Measurements from ENCODE around the gene WNT9A. TPM values are rescaled to one million over a fixed set of nuclear protein-coding genes. Genes with fewer than 3 reads are reported as not detected.

Gene WNT9A
- total RNA-seq, 3 donors from 2014 or later: 1.1 to 2.5 (median 1.3) TPM

DNA sequence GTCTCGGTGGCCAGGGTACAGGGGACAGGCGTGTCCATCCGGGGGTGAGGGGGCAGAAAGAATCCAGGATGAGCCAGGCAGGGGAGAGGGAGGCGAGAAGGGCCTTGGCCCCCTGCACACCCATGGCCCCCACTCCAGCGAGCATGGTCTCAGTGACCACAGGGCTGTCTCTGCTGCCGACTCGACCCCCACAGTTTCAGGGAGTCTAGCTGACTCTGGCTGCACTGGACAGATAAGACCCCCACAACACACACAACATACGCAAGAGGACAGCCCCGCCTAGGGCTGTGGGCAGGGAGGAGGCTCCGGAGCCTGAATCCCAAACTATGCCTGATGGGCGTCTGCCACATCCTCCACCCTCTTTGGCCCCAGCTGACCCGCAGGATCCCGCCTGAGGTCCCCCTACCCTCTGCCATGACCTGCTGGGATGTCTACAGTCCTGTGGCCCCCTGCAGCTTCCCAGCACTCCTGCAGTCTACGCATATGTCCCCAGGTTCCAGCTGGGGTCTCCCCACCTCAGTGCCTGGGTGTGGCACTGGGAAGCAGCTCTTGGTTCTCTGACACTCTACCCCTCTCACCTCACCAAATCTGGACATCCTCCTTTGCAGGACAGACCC is 22.0 kb downstream of the WNT9A start:
- Histone ChIP-seq H3K4me3 (no peak overlapping the region), H3K36me3 (no peaks in the 10 kb centered on the region), H3K9me3 (no peaks in the 10 kb centered on the region), H3K27me3 (no peaks in the 10 kb centered on the region), H3K4me1 (no peaks in the 10 kb centered on the region), H3K27ac (no peak overlapping the region)
- intact Hi-C loops (cut with DNase I; ENCODE audit: low total_unique reads): no loop called here
- DNase-seq (ENCODE audit: low spot score in 2 of 2): no peak
- no peak for TF ChIP-seq POLR2A (IDR thresholded peaks at IDR 0.05)
- no peak for TF ChIP-seq CTCF (IDR thresholded peaks at IDR 0.05)
- TF ChIP-seq POLR2AphosphoS5 (IDR thresholded peaks at IDR 0.05): no peak

DNA sequence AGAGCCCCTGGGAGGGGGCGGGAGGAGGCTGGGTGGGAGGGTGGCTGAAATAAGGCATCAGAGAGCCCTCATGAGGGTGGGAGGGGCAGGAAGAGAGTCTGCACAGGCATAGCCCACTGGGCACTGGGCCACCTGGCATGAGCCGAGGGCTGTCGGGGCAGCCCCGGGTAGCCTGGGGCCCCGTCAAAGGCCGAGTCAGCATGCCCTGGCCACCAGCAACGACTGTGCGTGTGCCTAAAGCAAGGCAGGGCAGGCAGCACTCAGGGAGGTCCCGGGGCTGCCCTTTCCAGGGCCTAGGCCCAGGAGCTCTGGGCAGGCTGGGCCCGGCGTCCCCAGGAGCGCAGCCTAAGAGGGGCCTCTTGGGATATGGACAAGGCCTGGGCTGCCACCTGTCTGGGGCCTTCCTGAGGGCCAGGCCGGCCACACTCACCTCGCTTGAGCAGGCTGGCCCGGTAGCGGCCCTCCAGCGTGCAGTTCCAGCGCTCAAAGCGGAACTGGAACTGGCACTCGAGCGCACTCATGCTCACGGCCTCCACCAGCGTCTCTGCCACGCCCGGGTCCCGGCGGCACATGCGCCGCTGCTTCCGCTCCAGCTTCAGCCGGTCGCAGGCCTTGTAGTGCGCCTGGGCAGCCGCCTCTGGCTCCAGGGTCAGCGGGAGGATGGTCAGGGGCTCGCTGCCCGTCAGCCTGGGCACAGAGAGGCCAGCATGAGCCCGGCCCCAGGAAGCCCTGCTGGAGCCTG is 22.7 kb downstream of the WNT9A start:
- Histone ChIP-seq H3K27ac (no peak overlapping the region), H3K9me3 (no peaks in the 10 kb centered on the region), H3K27me3 (no peaks in the 10 kb centered on the region), H3K36me3 (no peaks in the 10 kb centered on the region), H3K4me1 (no peaks in the 10 kb centered on the region), H3K4me3 (no peak overlapping the region)
- TF ChIP-seq POLR2A (IDR thresholded peaks at IDR 0.05): no peak
- no peak for TF ChIP-seq POLR2AphosphoS5 (IDR thresholded peaks at IDR 0.05)
- TF ChIP-seq CTCF (IDR thresholded peaks at IDR 0.05): no peak
- DNase-seq (ENCODE audit: low spot score in 2 of 2): no peak
- intact Hi-C loops (cut with DNase I; ENCODE audit: low total_unique reads): no loop called here

GRCh38 chr1:227924168-227924832 is 23.4 kb downstream of the WNT9A start:
- no peak overlapping the region for H3K4me3 ChIP-seq
- H3K36me3 ChIP-seq: no peaks in the 10 kb centered on the region
- no peaks in the 10 kb centered on the region for H3K4me1 ChIP-seq
- TF ChIP-seq POLR2A (IDR thresholded peaks at IDR 0.05) (no peak), CTCF (IDR thresholded peaks at IDR 0.05) (no peak), POLR2AphosphoS5 (IDR thresholded peaks at IDR 0.05) (no peak)
- no peaks in the 10 kb centered on the region for H3K9me3 ChIP-seq
- no peak overlapping the region for H3K27ac ChIP-seq
- no peaks in the 10 kb centered on the region for H3K27me3 ChIP-seq
- no peak for DNase-seq (ENCODE audit: low spot score in 2 of 2)
- intact Hi-C loops (cut with DNase I; ENCODE audit: low total_unique reads): no loop called here

GRCh38 chr1:227923353-227924167 is 24.2 kb downstream of the WNT9A start:
- Histone ChIP-seq H3K36me3 (no peaks in the 10 kb centered on the region), H3K9me3 (no peaks in the 10 kb centered on the region)

More at GRCh38 chr1:227923353-227924167, 24.2 kb downstream of the WNT9A start:
- no peaks in the 10 kb centered on the region for H3K4me1 ChIP-seq
- no peak overlapping the region for H3K4me3 ChIP-seq
- no peak for TF ChIP-seq POLR2A (IDR thresholded peaks at IDR 0.05)
- no peak for TF ChIP-seq POLR2AphosphoS5 (IDR thresholded peaks at IDR 0.05)
- TF ChIP-seq CTCF (IDR thresholded peaks at IDR 0.05): no peak
- no peak for DNase-seq (ENCODE audit: low spot score in 2 of 2)
- no peak overlapping the region for H3K27ac ChIP-seq
- intact Hi-C loops (cut with DNase I; ENCODE audit: low total_unique reads): no loop called here
- H3K27me3 ChIP-seq: no peaks in the 10 kb centered on the region
